C4-2B (cell line): ENCODE results near the gene NLGN3.

Source experiments
- CTCF ChIP-seq: fragments of 450-650 bp; conservative IDR thresholded peaks from 2 replicates; pipeline ENCODE4 v1.5.1; 2017; ENCODE audit warnings: mild to moderate bottlenecking
- ZFX ChIP-seq: fragments of 450-650 bp; IDR thresholded peaks from 2 replicates; pipeline ENCODE4 v1.6.1; 2017

- TF ChIP-seq ZFX (no peak), CTCF (no peak)
These were observed 30.2 kb downstream of the NLGN3 start for GRCh38 chrX:71174795-71175194.
